Effector memory CD8-positive, alpha-beta T cell (primary cell): Measurements from ENCODE around the gene LONP1.
"Not testable (repeated sequence)": the region's sequence is repeated elsewhere in the genome, so short reads cannot be mapped to it uniquely, and the experiment has no call there.

Experiments used
- ATAC-seq: fragments of 150-1000 bp; cut with Tn5 transposase; replicated peaks from 2 replicates; pipeline ENCODE4 v1.10.0; 2021; ENCODE audit warnings: mild to moderate bottlenecking, moderate library complexity
- DNase-seq, 3 experiments: peaks; one replicate each; pipeline ENCODE4 v3.0.0; 2021
- H3K27ac Mint-ChIP-seq, 2 donors: one replicate each; pipeline ENCODE4 v1.8.0; 2022; ENCODE audit warnings: mild to moderate bottlenecking in 2 of 2, mixed read lengths in 2 of 2, moderate library complexity in 2 of 2
- H3K27me3 Mint-ChIP-seq, 2 donors: one replicate each; pipeline ENCODE4 v1.8.0; 2022; ENCODE audit warnings: mixed read lengths in 2 of 2
- H3K36me3 Mint-ChIP-seq: one replicate; pipeline ENCODE4 v1.8.0; 2022; ENCODE audit warnings: mild to moderate bottlenecking, moderate library complexity, mixed read lengths; ENCODE audit not compliant: insufficient read depth
- H3K4me1 Mint-ChIP-seq, 2 donors: one replicate each; pipeline ENCODE4 v1.8.0; 2022; ENCODE audit warnings: low read depth in 2 of 2, mixed read lengths in 2 of 2
- H3K4me3 Mint-ChIP-seq, 2 donors: one replicate each; pipeline ENCODE4 v1.8.0; 2022; ENCODE audit warnings: mild to moderate bottlenecking in 2 of 2, mixed read lengths in 2 of 2, moderate library complexity in 2 of 2
- H3K9me3 Mint-ChIP-seq, 2 donors: one replicate each; pipeline ENCODE4 v1.8.0; 2022; ENCODE audit warnings: mixed read lengths in 2 of 2
- total RNA-seq, 9 experiments: gene quantifications; one replicate each; lab custom pipeline; 2026; lab: John Stamatoyannopoulos, UW

LONP1 gene
- total RNA-seq = 68.9 to 432 (median 130) reads per million in 9 experiments

DNA sequence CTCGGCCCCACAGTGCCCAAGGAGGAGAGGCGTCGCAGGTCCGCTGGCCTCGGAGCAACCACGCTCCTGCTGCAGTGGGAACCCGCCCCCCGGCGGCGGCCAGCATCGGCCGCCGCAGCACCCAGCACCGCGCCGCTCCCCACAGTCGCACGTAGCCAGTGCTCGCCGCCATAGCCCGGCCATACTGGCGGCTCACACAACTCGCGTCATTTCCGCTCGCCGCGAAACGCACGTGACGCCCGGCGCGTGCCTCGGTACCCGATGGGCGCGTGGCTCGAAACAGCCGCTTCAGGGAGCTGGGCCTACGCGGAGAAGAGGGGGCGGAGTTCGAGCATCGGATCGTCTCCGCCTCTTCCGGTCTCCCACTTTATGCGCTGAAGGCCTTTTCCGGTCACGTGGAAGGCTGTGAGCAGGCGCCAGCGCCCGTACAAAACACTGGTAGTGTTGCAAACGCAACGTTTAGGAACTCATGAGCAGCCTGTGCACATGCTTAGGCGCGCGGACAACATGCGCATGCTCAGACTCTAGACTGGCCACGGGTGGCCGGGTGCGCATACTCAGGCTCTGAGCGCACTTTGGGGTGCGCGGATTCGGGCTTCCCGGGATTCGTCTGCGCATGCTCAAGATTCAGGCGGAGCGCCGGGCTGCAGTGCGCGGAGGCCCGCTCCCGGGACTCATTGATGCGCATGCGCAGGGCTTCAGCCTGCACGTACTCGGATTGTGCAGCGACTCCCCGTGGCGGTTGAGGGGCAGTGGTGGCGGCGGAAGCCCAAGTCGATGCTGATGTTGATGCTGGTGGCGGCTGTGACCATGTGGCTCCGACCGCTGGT lies at the start of gene LONP1, which contains the start of gene CATSPERD:
LONP1 (minus strand) TSS at position 186 of the 830 bp plus-strand sequence; CDS start at position 172, 14 bp downstream.
CATSPERD (plus strand) TSS at position 677 of the 830 bp plus-strand sequence; CDS start at position 778, 101 bp downstream.
- Mint-ChIP-seq H3K9me3 (no peaks in the 10 kb centered on the region), H3K27ac (peak within 1 kb of the TSS; percentile 91 to 97), H3K4me3 (peak within 1 kb of the TSS; percentile 87 to 93), H3K36me3 (peaks cover 33% of the 10 kb centered on the region), H3K4me1 (peaks cover 16 to 18% of the 10 kb centered on the region in 2 donors), H3K27me3 (peaks cover 0 to 4% of the 10 kb centered on the region in 2 donors)
- DNase-seq (peak; percentile 96 to 97 (median 96)), ATAC-seq (peak; percentile 88)

DNA sequence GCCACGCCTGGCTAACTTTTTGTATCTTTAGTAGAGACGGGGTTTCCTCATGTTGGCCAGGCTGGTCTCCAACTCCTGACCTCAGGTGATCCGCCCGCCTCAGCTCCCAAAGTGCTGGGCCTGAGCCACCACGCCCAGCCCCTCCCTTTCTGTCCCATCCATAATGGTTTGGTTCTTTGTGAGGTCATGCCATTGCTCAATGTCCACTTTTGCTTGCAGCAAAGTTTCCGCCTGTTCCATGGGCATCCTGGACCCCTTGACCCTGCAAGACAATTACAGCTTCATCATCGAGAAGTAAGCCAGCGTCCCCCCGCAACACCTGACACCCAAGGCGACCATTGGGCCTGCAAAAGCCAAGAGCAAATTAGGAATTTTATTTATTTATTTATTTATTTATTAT lies 48.0 kb upstream of the LONP1 start:
- DNase-seq (no peak), ATAC-seq (no peak)
- no peaks in the 10 kb centered on the region for H3K4me1 Mint-ChIP-seq
- H3K27ac Mint-ChIP-seq = no peak overlapping the region
- H3K36me3 Mint-ChIP-seq = no peaks in the 10 kb centered on the region
- no peak overlapping the region for H3K4me3 Mint-ChIP-seq
- peaks cover 0 to 8% of the 10 kb centered on the region in 2 donors for H3K27me3 Mint-ChIP-seq
- H3K9me3 Mint-ChIP-seq = no peaks in the 10 kb centered on the region

DNA sequence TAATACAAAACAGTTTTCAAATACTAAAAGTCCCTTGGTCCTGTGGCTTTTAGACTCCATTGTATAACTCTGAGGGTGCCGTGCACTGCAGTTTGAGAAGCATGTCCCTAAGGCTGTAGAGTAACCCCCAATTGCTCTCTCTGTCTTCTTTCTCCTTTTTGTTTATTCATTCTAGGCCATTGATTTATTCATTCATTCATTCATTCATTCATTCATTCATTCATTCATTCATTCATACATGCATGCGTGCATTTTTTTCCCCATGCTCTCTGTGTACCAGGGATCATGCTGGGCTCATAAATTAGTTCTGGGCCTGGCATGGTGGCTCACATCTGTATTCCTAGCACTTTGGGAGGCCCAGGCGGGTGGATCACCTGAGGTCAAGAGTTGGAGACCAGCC lies 45.3 kb upstream of the LONP1 start:
- no peaks in the 10 kb centered on the region for H3K36me3 Mint-ChIP-seq
- H3K9me3 Mint-ChIP-seq = no peaks in the 10 kb centered on the region
- peaks cover 0 to 6% of the 10 kb centered on the region in 2 donors for H3K27me3 Mint-ChIP-seq

DNA sequence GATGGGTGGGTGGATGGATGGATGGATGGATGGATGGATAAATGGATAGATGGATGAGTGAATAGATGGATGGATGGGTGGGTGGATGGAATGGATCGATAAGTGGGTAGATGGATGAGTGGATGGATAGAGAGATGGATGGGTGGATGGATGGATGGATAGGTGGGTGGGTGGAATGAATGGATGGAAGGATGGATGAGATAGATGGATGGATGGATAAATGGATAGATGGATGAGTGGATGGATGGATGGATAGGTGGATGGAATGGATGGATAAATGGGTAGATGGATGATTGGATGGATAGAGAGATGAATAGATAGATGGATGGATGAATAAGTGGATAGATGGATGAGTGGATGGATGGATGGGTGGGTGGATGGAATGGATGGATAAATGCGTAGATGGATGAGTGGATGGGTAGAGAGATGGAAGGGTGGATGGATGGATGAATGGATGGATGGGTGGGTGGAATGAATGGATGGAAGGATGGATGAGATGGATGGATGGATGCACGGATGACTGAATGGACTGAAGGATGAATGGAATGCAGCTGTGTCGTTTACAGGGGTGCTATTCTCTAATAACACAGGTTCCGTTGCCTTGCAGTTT lies 42.8 kb upstream of the LONP1 start:
- Mint-ChIP-seq H3K36me3 (no peaks in the 10 kb centered on the region), H3K27ac (no peak overlapping the region), H3K4me1 (no peaks in the 10 kb centered on the region), H3K9me3 (no peaks in the 10 kb centered on the region), H3K4me3 (no peak overlapping the region), H3K27me3 (peaks cover 0 to 10% of the 10 kb centered on the region in 2 donors)
- DNase-seq (no peak), ATAC-seq (no peak)

More for the DNA sequence above, 45.3 kb upstream of the LONP1 start:
- ATAC-seq (no peak), DNase-seq (no peak)
- H3K27ac Mint-ChIP-seq = no peak overlapping the region
- H3K4me3 Mint-ChIP-seq = no peak overlapping the region
- no peaks in the 10 kb centered on the region for H3K4me1 Mint-ChIP-seq

DNA sequence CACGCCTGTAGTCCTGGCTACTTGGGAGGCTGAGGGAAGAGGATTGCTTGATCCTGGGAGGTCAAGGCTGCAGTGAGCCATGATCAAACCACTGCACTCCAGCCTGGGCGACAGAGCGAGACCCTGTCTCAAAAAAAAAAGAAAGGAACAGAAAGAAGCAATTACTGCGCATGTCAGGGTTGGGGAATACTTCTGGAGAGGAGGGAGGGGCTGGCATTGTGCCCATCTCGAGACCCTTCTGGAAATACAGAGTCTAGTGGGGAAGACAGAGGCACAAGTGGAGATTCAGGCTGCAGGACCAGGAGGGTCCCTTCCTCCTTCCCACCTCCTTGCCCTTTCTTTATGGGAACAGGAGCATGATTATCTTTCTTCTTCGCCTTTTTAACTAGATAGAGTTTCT lies 33.8 kb upstream of the LONP1 start:
- no peak for DNase-seq
- no peak overlapping the region for H3K4me3 Mint-ChIP-seq
- no peaks in the 10 kb centered on the region for H3K4me1 Mint-ChIP-seq
- H3K27me3 Mint-ChIP-seq = peaks cover 15 to 25% of the 10 kb centered on the region in 2 donors
- ATAC-seq = no peak
- H3K9me3 Mint-ChIP-seq = no peaks in the 10 kb centered on the region
- no peak overlapping the region for H3K27ac Mint-ChIP-seq
- no peaks in the 10 kb centered on the region for H3K36me3 Mint-ChIP-seq

DNA sequence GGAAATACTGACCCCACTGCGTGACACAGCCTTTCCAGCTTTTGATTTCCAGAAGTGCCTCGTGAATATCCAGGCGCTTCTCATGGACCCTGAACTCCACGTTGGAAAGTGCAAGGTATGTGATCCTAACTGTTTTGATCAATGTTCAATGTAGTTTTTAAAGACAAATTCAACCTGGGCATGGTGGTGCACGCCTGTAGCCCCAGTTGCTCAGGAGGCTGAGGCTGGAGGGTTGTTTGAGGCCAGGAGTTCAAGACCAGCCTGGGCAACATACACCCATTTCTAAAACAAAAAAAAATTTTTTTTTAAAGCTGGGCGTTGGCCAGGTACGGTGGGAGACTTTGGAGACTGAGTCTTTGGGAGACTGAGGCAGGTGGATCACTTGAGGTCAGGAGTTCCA lies 31.8 kb upstream of the LONP1 start:
- Mint-ChIP-seq H3K4me3 (no peak overlapping the region), H3K9me3 (no peaks in the 10 kb centered on the region), H3K36me3 (no peaks in the 10 kb centered on the region), H3K27me3 (peaks cover 14 to 25% of the 10 kb centered on the region in 2 donors), H3K4me1 (no peaks in the 10 kb centered on the region), H3K27ac (no peak overlapping the region)
- ATAC-seq = no peak
- DNase-seq = no peak

DNA sequence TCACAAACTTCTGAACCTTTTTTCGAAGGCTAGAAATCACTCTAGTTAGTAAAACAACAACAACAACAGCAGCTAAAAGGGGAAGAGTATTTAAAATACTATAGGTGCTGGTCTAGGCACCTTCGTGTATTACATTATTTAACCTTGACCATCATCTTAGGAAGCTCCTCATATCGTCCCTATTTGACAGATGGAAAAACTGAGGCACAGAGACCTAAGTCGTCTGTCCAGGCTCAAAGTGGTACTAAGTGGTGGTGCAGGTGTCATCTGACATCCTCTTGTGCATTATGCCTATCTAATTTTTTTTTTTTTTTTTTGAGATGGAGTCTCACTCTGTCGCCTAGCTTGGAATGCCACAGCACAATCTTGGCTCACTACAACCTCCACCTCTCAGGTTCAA lies 29.6 kb upstream of the LONP1 start:
- no peaks in the 10 kb centered on the region for H3K4me1 Mint-ChIP-seq
- no peaks in the 10 kb centered on the region for H3K36me3 Mint-ChIP-seq
- ATAC-seq (no peak), DNase-seq (no peak)
- peaks cover 10 to 18% of the 10 kb centered on the region in 2 donors for H3K27me3 Mint-ChIP-seq
- H3K4me3 Mint-ChIP-seq = no peak overlapping the region
- H3K27ac Mint-ChIP-seq = no peak overlapping the region
- H3K9me3 Mint-ChIP-seq = no peaks in the 10 kb centered on the region

GRCh38 chr19:5748920-5749319 lies 29.0 kb upstream of the LONP1 start:
- not testable (repeated sequence) for H3K36me3 Mint-ChIP-seq, H3K4me1 Mint-ChIP-seq, H3K4me3 Mint-ChIP-seq, H3K27ac Mint-ChIP-seq, DNase-seq, ATAC-seq, H3K9me3 Mint-ChIP-seq
- H3K27me3 Mint-ChIP-seq = peaks cover 8 to 15% of the 10 kb centered on the region in 2 donors

GRCh38 chr19:5744999-5745398 lies 25.1 kb upstream of the LONP1 start:
- DNase-seq, H3K4me3 Mint-ChIP-seq, H3K36me3 Mint-ChIP-seq, H3K27ac Mint-ChIP-seq, H3K4me1 Mint-ChIP-seq, ATAC-seq, H3K9me3 Mint-ChIP-seq: not testable (repeated sequence)
- H3K27me3 Mint-ChIP-seq = peaks cover 8 to 13% of the 10 kb centered on the region in 2 donors

DNA sequence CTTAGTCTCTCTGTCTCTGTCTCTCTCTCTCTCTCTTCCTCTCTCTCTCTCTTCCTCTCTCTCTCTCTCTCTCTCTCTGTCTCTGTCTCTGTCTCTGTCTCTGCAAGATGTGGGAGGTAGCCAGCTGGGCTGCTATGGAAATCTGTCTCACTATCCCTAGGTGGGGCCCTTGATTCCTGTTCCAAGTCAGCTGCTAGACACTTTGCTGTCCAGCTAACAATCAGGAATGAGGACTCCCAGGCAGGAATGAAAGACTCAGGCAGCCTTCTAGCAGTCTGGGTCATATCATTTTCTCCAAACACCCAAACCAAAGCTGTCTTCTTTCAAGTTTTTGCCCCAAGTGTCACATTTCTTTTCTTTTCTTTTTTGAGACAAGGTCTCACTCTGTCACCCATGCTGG lies 23.7 kb upstream of the LONP1 start:
- Mint-ChIP-seq H3K9me3 (no peaks in the 10 kb centered on the region), H3K36me3 (no peaks in the 10 kb centered on the region), H3K4me3 (no peak overlapping the region), H3K4me1 (no peaks in the 10 kb centered on the region), H3K27ac (no peak overlapping the region), H3K27me3 (peaks cover 5 to 8% of the 10 kb centered on the region in 2 donors)
- ATAC-seq = no peak
- DNase-seq = no peak

- Mint-ChIP-seq H3K36me3 (no peaks in the 10 kb centered on the region), H3K9me3 (no peaks in the 10 kb centered on the region), H3K4me3 (no peak overlapping the region), H3K4me1 (no peaks in the 10 kb centered on the region), H3K27me3 (peaks cover 5 to 8% of the 10 kb centered on the region in 2 donors), H3K27ac (no peak overlapping the region)
- no peak for ATAC-seq
- no peak for DNase-seq
These were observed 22.1 kb upstream of the LONP1 start for GRCh38 chr19:5742051-5742450.

GRCh38 chr19:5738423-5738822 lies 18.5 kb upstream of the LONP1 start:
- no peak overlapping the region for H3K27ac Mint-ChIP-seq
- ATAC-seq (no peak), DNase-seq (no peak)
- no peaks in the 10 kb centered on the region for H3K9me3 Mint-ChIP-seq
- no peak overlapping the region for H3K4me3 Mint-ChIP-seq
- H3K27me3 Mint-ChIP-seq = peaks cover under 1 to 8% of the 10 kb centered on the region in 2 donors
- H3K4me1 Mint-ChIP-seq = no peaks in the 10 kb centered on the region
- no peaks in the 10 kb centered on the region for H3K36me3 Mint-ChIP-seq

- DNase-seq, H3K9me3 Mint-ChIP-seq, ATAC-seq, H3K4me1 Mint-ChIP-seq, H3K27me3 Mint-ChIP-seq, H3K36me3 Mint-ChIP-seq, H3K4me3 Mint-ChIP-seq, H3K27ac Mint-ChIP-seq: not testable (repeated sequence)
These were observed 13.2 kb upstream of the LONP1 start for GRCh38 chr19:5733172-5733571.
